Cardiac septum (tissue), 1 donor: ENCODE measurements around the gene SSBP3. TPM values are rescaled to one million over a fixed set of nuclear protein-coding genes. Genes with fewer than 3 reads are reported as not detected.

ENCODE experiments used
- DNase-seq: peaks from one replicate; pipeline ENCODE4 v3.0.0-alpha.2; 2020; ENCODE audit warnings: low spot score
- intact Hi-C: fragments of 100-400 bp; cut with DNase I; formaldehyde crosslinking; loops from one replicate; pipeline ENCODE4 v1.14.0; 2022
- total RNA-seq: library from RNA; stranded (reverse); fragmentation: NEBNext Ultra II Directional; extraction: Animal tissue kit (Norgen Biotek cat#: 25700); gene quantifications from one replicate; pipeline ENCODE4 v1.2.1, GENCODE V29; 2021
- donor health status: DM: no; HTN: no; CAD: no.

The SSBP3 gene
- total RNA-seq, 1 donor from 2014 or later: 45.4 TPM

DNA sequence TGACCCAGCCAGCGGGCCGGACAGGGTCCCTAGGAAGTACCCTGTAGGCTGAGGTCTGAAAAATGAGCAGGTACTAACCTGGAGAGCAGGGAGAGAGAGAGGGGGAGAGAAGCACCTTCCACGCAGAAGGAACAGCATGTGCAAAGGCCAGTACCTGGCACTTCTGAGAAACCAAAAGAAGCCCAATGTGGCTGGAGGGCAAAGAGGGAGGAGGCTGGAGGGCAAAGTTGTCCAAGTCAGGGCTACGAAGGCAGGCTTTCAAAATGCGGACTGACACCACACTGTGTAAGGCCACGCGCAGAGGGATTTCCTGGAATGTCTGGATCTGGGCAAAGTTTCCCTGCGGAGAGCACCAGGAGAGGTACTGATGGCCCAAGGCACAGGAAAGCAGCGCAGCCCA lies 64.4 kb downstream of the SSBP3 start:
- intact Hi-C loops: no loop called here
- no peak for DNase-seq

DNA sequence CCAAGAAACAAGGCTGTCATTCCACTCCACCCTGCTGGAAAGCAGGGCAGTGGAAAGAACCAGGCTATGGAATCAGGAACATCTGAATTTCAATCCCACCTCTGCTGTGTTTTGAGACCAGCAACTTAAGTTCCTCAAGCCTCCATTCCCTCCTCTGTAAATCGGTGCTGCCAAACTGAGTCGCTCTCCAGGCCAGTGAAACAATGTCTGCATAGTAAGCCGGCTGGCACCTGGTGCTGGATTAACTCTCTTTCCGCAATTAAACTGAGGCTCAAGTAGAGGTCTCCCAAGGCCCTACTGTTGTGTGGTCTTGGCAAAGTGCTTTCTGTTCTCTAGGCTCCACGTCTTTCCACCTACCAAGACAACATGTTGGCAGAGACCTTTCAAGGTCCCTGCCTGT lies 65.3 kb downstream of the SSBP3 start:
- DNase-seq: no peak
- intact Hi-C loops: no loop called here

GRCh38 chr1:54340434-54340833 lies 65.8 kb downstream of the SSBP3 start:
- no peak for DNase-seq
- intact Hi-C loops: no loop called here

GRCh38 chr1:54339126-54339525 lies 67.1 kb downstream of the SSBP3 start:
- intact Hi-C loops: no loop called here
- no peak for DNase-seq

DNA sequence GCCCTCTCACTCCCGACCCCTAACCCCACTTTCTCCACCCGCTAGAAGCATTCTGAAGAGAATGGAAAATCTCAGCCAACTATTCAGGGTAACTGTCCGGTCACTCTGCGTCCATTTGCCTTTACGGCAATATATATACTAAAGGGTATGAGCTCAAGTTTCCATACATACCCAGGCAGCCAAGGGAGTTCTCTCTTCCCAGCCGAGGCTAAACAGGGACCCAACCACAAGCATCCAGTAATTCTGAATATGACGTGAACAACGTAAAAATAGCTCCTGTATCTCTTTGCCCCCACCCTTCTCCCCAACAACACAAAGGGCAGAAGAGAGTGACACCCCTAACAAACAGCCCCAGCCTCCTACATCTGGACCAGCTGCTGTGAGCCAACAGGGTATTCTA lies 67.7 kb downstream of the SSBP3 start:
- no peak for DNase-seq
- intact Hi-C loops: no loop called here

DNA sequence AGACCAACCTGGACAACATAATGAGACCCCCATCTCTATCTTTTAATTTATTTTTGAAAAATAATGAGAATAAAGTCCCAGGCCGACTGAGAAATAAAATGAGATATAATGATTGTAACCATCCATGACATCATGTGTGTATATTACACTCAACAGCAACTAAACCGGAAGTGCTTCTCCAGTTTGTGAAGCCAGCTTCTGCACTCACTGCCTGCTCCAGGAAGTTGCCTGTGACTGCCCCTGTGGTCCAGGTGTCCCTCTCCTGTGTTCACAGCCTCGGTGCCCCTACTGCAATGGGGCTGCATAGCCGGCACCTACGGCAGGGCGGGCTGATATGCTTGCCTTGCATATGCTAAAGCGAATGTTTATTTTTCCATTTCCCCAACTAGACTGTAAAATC lies 68.3 kb downstream of the SSBP3 start:
- intact Hi-C loops: no loop called here

GRCh38 chr1:54337034-54337433 lies 69.2 kb downstream of the SSBP3 start:
- no peak for DNase-seq
- intact Hi-C loops: no loop called here

More for the DNA sequence above, 68.3 kb downstream of the SSBP3 start:
- no peak for DNase-seq

DNA sequence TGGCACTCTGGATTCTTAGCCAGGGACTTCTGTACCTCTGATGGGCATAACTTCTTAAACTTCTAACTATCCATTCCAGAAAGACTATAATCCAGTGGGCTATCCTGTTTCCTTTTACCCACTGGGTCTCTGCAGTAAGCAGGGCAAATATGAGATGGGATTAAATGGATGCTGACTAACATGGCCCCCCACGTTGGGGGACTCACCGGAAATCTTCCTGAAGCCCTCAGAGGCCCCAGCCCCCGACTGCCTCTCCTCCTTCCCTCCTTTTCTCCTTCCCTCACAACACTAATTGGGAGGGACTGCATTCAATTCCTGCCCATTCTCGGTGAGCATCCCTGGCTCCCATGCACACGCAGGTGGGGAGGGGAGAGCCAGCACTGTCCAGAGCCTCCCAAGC lies 70.1 kb downstream of the SSBP3 start:
- DNase-seq: no peak
- intact Hi-C loops: no loop called here

- peak; percentile 83 for DNase-seq
- intact Hi-C loops: loop anchor here (2.0 kb wide), 1 partner anchor 71 kb away; the partner anchor contains the start of gene SSBP3
Measured at GRCh38 chr1:54335755-54336108, 70.5 kb downstream of the SSBP3 start.

DNA sequence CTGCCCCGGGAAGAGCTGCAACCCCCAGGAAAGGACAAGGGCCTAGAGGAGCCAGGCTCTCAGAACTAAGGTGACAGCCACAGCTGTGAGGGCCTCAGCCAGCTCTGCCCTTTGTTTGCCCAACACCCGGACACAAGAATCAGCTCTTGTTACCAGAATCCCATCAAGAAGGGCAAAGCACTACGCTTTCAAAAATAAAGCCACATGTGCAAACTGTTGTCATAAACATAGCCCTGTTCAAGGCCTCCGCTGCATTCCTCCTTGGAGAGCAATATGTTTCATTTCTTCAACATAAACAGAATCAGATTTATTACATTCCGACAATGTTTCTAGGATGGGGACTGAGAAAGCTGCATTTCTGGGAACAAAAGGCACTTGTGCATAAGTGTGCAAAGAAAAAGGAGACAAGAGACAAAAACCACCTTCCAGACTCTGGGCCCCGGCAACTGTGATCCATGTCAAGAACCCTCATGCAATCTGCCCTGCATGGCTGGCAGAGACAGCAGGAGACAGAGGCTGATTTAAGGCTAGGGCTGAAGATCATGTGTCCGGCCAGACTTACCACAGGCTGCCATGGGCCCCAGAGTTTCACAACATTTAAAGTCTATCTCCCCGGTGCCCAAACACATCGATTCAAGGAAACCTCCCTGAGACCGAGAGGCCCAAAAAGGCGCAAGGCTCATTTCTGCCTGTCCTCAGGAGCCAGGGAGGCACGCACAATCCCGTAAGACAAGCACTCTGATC lies 71.0 kb downstream of the SSBP3 start:
- no peak for DNase-seq
- intact Hi-C loops: loop anchor here (2.0 kb wide), 1 partner anchor 72 kb away; the partner anchor contains the start of gene SSBP3

- DNase-seq: no peak
- intact Hi-C loops: no loop called here
Measured at GRCh38 chr1:54332781-54333585, 73.2 kb downstream of the SSBP3 start.

DNA sequence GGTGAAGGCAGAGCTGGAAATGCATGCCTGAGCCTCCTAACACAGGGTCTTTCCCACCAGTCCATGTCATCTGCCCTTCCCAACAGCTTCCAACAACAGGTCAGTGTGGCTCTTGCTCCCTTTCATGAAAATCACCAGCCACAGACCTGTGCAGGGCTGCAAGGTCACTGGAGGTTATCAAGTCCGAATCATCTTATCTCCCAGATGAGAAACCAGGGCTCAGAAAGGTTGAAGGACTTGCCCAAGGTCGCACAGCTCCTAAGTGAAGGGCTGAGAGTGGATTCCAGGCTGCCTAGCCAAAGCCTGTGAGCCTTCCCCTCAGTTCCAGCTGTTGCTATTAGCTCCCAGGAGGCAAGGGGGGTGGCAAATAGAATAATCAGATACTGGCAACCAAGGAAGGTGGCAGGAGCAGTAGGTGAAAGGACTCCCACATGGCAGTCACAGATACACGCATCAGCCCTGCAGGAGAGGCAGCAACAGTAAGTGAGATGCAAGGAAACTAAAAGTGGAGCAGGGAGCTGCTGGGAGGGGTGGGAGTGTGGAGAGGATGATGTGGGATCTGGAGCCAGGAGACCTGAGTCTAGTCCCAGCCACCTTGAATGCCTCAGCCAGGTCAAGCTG lies 74.2 kb downstream of the SSBP3 start:
- intact Hi-C loops: no loop called here
- DNase-seq: no peak

GRCh38 chr1:54331091-54331772 lies 75.0 kb downstream of the SSBP3 start:
- intact Hi-C loops: no loop called here
- no peak for DNase-seq

DNA sequence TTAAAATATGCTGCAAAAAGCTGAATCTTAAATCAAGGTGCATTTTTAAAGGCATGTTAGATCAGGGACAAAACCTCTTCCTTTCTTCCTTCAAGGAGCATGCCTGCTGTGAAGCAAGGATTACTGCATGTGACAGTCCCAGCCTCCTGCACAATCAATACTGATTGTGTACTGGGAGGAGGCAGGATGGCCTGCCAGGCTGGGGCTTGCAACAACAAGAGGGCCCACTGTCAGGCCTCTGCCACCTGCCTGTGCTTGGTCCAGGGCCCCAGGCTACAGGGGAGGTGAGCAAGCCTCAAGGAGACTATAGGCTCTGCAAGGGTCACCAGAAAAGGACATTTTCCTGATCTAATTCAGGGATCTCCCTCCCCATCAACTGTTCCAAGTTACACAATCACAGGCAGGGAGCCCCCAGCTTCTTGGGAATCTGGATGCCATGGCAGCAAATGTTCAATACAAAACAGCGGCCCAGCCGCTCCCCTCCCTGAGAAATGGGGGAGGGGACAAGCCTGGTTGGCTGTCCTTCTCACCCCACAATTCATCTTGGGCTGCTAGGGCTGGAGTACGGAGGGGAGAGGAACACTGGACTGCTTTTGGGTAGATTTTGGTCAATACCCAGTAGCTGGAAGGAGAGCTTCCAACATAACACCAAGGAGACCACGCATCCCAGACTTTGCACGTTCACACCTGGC lies 76.7 kb downstream of the SSBP3 start:
- DNase-seq: no peak
- intact Hi-C loops: no loop called here

- DNase-seq: no peak
- intact Hi-C loops: no loop called here
Measured at GRCh38 chr1:54328066-54328636, 78.0 kb downstream of the SSBP3 start.

DNA sequence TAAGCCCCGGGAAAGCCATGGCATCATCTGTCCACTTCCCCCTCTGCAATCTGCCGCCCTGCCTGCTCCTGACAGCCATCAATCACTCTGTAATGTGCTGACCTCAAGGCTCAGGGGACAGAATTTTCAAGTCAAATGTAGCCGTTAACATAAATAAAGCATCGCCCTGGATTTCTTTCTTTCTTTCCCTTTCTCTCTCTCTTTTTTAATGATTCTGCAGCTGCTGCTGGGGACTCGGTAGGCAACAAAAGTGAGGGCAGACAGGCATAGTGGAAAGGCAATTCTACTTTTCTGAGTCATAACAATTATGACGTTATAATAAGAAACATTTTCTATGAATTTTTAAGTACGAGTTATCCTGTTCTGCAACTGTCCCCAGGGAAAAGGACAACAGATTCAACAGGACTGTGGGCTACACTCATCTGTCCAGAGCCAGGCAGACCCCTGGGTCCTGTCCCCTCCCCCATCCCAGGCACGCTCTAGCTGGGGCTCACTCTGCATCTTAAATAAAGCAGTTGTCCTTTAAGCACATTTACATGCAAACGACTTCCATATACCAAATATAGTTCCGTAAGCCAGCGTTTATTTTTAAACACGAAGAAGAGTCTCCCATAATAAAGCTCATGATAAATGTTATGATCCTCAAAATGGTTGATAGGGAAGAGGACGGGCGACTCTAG lies 78.7 kb downstream of the SSBP3 start:
- DNase-seq: no peak
- intact Hi-C loops: no loop called here

- intact Hi-C loops: no loop called here
- no peak for DNase-seq
Measured at GRCh38 chr1:54326543-54327385, 79.4 kb downstream of the SSBP3 start.
